Pancreas (tissue), 10 donors: ENCODE results near the gene TCEAL4. TPM values are rescaled to one million over a fixed set of nuclear protein-coding genes. Genes with fewer than 3 reads are reported as not detected.

Source experiments
- ATAC-seq, 4 donors: fragments of 200-7000 bp; cut with Tn5 transposase; one replicate each; pipeline versions ENCODE4 v1.8.0 to v1.9.1; 2020; ENCODE audit warnings: mild to moderate bottlenecking in 4 of 4, moderate library complexity in 4 of 4
- DNase-seq, 6 donors: peaks; one replicate each; pipeline ENCODE4 v3.0.0-alpha.2; 2020
- FAIRE-seq: peaks from 2 replicates; lab custom pipeline; 2012; peaks lifted over from hg19 to GRCh38; lab: Jason Lieb, UNC
- H3K27ac ChIP-seq, 4 donors: fragments of 200-600 bp; sonication (generic); 1 replicate in 3 of 4; 2 replicates in 1 of 4; pipeline versions ENCODE4 v1.5.0 to v1.8.0; 2020
- H3K27me3 ChIP-seq, 4 donors: fragments of 200-600 bp; one replicate each; pipeline ENCODE4 v1.8.0; 2021
- H3K36me3 ChIP-seq, 3 donors: fragments of 200-600 bp; sonication (generic) in 1 of 3; one replicate each; pipeline versions ENCODE4 v1.5.0 to v1.8.0; 2020 to 2021
- H3K4me1 ChIP-seq, 3 donors: fragments of 200-600 bp; one replicate each; pipeline ENCODE4 v1.8.0; 2021
- H3K4me3 ChIP-seq, 4 donors: fragments of 200-600 bp; sonication (generic) in 2 of 4; one replicate each; pipeline versions ENCODE4 v1.5.0 to v1.8.0; 2020 to 2021
- H3K9me3 ChIP-seq, 4 donors: fragments of 200-600 bp; one replicate each; pipeline ENCODE4 v1.8.0; 2021
- WGBS, 2 donors: extraction: QIAGEN DNeasy Blood & Tissue Kit; methylation state at CpG; one replicate each; pipeline ENCODE4 v1.1.7; 2013; 5-methylcytosine and 5-hydroxymethylcytosine counted together
- intact Hi-C, 3 donors: fragments of 100-400 bp; cut with DNase I; formaldehyde crosslinking; loops; one replicate each; pipeline versions ENCODE4 v1.11.1 to v1.14.2; 2022
- polyA plus RNA-seq, 2 donors: library from polyadenylated mRNA; stranded (reverse); fragments of 200-250 nt; gene quantifications; one replicate each; pipeline ENCODE4 v1.2.3, GENCODE V29; 2013
- total RNA-seq, 6 donors: library from RNA; stranded (reverse); fragmentation: NEBNext Ultra II Directional in 4 of 6; extraction: Animal tissue kit (Norgen Biotek cat#: 25700) in 4 of 6; gene quantifications; one replicate each; pipeline versions ENCODE4 v1.2.1 to v1.2.4, GENCODE V29; 2021 to 2023
- TF ChIP-seq, protein P1 (sequence below), 4 donors: fragments of 200-600 bp; sonication (generic) in 3 of 4; IDR thresholded peaks; one replicate each; pipeline versions ENCODE4 v1.5.0 to v1.8.0; 2021; ENCODE audit warnings: antibody characterized with exemption in 4 of 4
- donor health status: healthy with polysubstance abuse.
- donor health status: DM: no; HTN: no; CAD: no; lungs with moderate emphysema.
- donor health status: DM: no; HTN: no; CAD: no.
- donor health status: control.
- donor health status: control.
- donor health status: Bipolar disorder and iron deficiency.
- donor health status: DM: yes; HTN: yes; CAD: no.
- donor health status: DM: no; HTN: no; CAD: no.
- donor health status: DM: no; HTN: no; CAD: no.
- donor health status: DM: yes; HTN: yes; CAD: no.

The TCEAL4 gene
- total and polyA plus RNA-seq, 8 donors, result 16.7 to 132 (median 27.8) TPM

- TF ChIP-seq, protein P1, sequence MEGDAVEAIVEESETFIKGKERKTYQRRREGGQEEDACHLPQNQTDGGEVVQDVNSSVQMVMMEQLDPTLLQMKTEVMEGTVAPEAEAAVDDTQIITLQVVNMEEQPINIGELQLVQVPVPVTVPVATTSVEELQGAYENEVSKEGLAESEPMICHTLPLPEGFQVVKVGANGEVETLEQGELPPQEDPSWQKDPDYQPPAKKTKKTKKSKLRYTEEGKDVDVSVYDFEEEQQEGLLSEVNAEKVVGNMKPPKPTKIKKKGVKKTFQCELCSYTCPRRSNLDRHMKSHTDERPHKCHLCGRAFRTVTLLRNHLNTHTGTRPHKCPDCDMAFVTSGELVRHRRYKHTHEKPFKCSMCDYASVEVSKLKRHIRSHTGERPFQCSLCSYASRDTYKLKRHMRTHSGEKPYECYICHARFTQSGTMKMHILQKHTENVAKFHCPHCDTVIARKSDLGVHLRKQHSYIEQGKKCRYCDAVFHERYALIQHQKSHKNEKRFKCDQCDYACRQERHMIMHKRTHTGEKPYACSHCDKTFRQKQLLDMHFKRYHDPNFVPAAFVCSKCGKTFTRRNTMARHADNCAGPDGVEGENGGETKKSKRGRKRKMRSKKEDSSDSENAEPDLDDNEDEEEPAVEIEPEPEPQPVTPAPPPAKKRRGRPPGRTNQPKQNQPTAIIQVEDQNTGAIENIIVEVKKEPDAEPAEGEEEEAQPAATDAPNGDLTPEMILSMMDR (IDR thresholded peaks at IDR 0.05), result no peak
- Histone ChIP-seq H3K4me3 (no peak overlapping the region), H3K27ac (no peak overlapping the region), H3K9me3 (no peaks in the 10 kb centered on the region), H3K27me3 (peaks cover 0 to 3% (median 0%) of the 10 kb centered on the region in 4 donors), H3K4me1 (no peaks in the 10 kb centered on the region), H3K36me3 (no peaks in the 10 kb centered on the region)
- DNase-seq (no peak), FAIRE-seq (no peak), ATAC-seq (no peak)
- intact Hi-C loops, result no loop called here
- WGBS, 2 donors, result 58 to 64% methylated on average over 2 of the region's 2 CpGs
Measured at GRCh38 chrX:103635436-103635835, 50.1 kb downstream of the TCEAL4 start.

Other genes starting within 250 kb of the TCEAL4 start
- gene TCEAL9, start 229.0 kb upstream of the TCEAL4 start, total RNA-seq, result 10 to 100 TPM in 3 of 6 donors, 1 to 10 TPM in 3; 7.3 to 24.1 (median 9.9) TPM
- gene TCEAL9, start 229.0 kb upstream of the TCEAL4 start, polyA plus RNA-seq, result 10 to 100 TPM; 42.0 to 71.8 TPM
- 10 to 100 TPM; 30.2 to 55.3 (median 39.0) TPM for gene BEX3, start 209.0 kb upstream of the TCEAL4 start, total RNA-seq
- 100 to 1,000 TPM in 1 of 2 donors, 10 to 100 TPM in 1; 40.7 to 184 TPM for gene BEX3, start 209.0 kb upstream of the TCEAL4 start, polyA plus RNA-seq
- gene RAB40A, start 66.0 kb upstream of the TCEAL4 start, total RNA-seq, result under 1 TPM in 5 of 6 donors, not detected in 1; 0.06 to 0.19 (median 0.12) TPM
- gene RAB40A, start 66.0 kb upstream of the TCEAL4 start, polyA plus RNA-seq, result under 1 TPM; 0.08 to 0.12 TPM
- 10 to 100 TPM in 1 of 6 donors, 1 to 10 TPM in 5; 7.0 to 11.4 (median 8.0) TPM for gene TCEAL3, start 22.4 kb downstream of the TCEAL4 start, total RNA-seq
- gene TCEAL3, start 22.4 kb downstream of the TCEAL4 start, polyA plus RNA-seq, result 10 to 100 TPM; 18.9 to 40.2 TPM
- 10 to 100 TPM in 2 of 6 donors, 1 to 10 TPM in 4; 5.9 to 14.1 (median 8.8) TPM for gene TCEAL1, start 43.5 kb downstream of the TCEAL4 start, total RNA-seq
- gene TCEAL1, start 43.5 kb downstream of the TCEAL4 start, polyA plus RNA-seq, result 10 to 100 TPM; 14.9 to 31.9 TPM
- 100 to 1,000 TPM in 4 of 6 donors, 10 to 100 TPM in 2; 83.2 to 152 (median 125) TPM for gene MORF4L2, start 101.2 kb downstream of the TCEAL4 start, total RNA-seq
- gene MORF4L2, start 101.2 kb downstream of the TCEAL4 start, polyA plus RNA-seq, result 100 to 1,000 TPM; 108 to 191 TPM
- gene TMEM31, start 125.4 kb downstream of the TCEAL4 start, total RNA-seq, result not detected
- under 1 TPM in 1 of 2 donors, not detected in 1; 0.35 TPM for gene TMEM31, start 125.4 kb downstream of the TCEAL4 start, polyA plus RNA-seq
- gene PLP1, start 191.3 kb downstream of the TCEAL4 start, total RNA-seq, result 1 to 10 TPM in 1 of 6 donors, under 1 TPM in 5; 0.32 to 1.7 (median 0.60) TPM
- gene PLP1, start 191.3 kb downstream of the TCEAL4 start, polyA plus RNA-seq, result 1 to 10 TPM in 1 of 2 donors, under 1 TPM in 1; 0.30 to 2.6 TPM
- gene RAB9B, start 246.7 kb downstream of the TCEAL4 start, total RNA-seq, result 1 to 10 TPM in 1 of 6 donors, under 1 TPM in 5; 0.38 to 1.1 (median 0.80) TPM
- 1 to 10 TPM in 1 of 2 donors, under 1 TPM in 1; 0.49 to 2.3 TPM for gene RAB9B, start 246.7 kb downstream of the TCEAL4 start, polyA plus RNA-seq